Progenitor cell of endocrine pancreas (in vitro differentiated cells): ENCODE results near the gene CDKN2A. TPM values are rescaled to one million over a fixed set of nuclear protein-coding genes. Genes with fewer than 3 reads are reported as not detected.

Experiments
- DNase-seq: peaks from one replicate; pipeline ENCODE4 v3.0.0; 2021; ENCODE audit warnings: low spot score; ENCODE audit not compliant: unreplicated experiment
- H3K27ac Mint-ChIP-seq: 2 replicates; pipeline ENCODE4 v1.8.0; 2021; ENCODE audit warnings: mild to moderate bottlenecking, moderate library complexity, mixed read lengths
- H3K27me3 Mint-ChIP-seq: 2 replicates; pipeline ENCODE4 v1.8.0; 2021; ENCODE audit warnings: mixed read lengths
- H3K36me3 Mint-ChIP-seq: 2 replicates; pipeline ENCODE4 v1.8.0; 2022; ENCODE audit warnings: mixed read lengths; ENCODE audit not compliant: insufficient read depth
- H3K4me1 Mint-ChIP-seq: 2 replicates; pipeline ENCODE4 v1.8.0; 2021; ENCODE audit warnings: low read depth, mixed read lengths
- H3K4me3 Mint-ChIP-seq: 2 replicates; pipeline ENCODE4 v1.8.0; 2021; ENCODE audit warnings: low read depth, mild to moderate bottlenecking, moderate library complexity, mixed read lengths
- H3K9me3 Mint-ChIP-seq: 2 replicates; pipeline ENCODE4 v1.8.0; 2021; ENCODE audit warnings: low read depth, mixed read lengths
- CTCF ChIP-seq: fragments of 200-600 bp; sonication (generic); IDR thresholded peaks from one replicate; pipeline ENCODE4 v1.5.0; 2021; ENCODE audit warnings: antibody characterized with exemption, mild to moderate bottlenecking; ENCODE audit not compliant: unreplicated experiment
- total RNA-seq: library from RNA; stranded (reverse); gene quantifications from 2 replicates; pipeline ENCODE4 v1.2.1, GENCODE V29; 2021

The CDKN2A gene
- total RNA-seq, 1 donor from 2014 or later: not detected

DNA sequence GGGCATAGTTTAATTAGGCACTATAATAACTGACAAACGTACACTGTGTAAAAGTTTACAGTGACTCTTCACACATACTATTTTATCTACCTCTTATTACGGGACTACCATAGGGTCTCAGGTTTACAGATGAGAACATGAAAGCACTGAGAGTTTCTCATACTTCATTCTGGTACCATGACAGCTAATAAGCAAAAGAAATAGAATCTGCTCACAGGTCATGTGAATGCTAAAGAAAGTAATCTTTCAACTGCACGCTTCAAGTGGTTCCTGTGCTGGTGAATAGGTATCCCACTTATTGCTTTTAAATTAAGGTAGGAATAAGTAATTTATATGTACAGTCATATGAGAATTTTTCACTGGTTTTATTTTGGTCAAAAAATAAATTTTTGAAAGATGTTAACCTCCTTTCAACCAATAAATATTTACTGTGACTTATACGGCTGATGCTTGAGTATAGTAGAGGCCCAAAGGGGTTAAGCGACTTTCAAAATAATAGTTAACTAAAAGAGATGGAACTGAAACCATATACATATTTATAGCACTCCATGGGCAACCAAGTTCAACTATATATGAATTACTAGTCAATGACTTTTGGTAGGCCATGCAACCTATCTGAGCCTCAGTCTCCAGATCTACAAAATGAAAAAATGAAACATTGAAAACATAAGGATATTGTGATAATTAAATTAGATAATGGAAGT, 8.1 kb downstream of the CDKN2A start:
- no peak overlapping the region for H3K4me3 Mint-ChIP-seq
- DNase-seq: no peak
- no peak for TF ChIP-seq CTCF
- H3K9me3 Mint-ChIP-seq: no peaks in the 10 kb centered on the region
- H3K27ac Mint-ChIP-seq: no peak overlapping the region
- H3K36me3 Mint-ChIP-seq: no peaks in the 10 kb centered on the region
- H3K4me1 Mint-ChIP-seq: no peaks in the 10 kb centered on the region
- peaks cover 98% of the 10 kb centered on the region for H3K27me3 Mint-ChIP-seq

DNA sequence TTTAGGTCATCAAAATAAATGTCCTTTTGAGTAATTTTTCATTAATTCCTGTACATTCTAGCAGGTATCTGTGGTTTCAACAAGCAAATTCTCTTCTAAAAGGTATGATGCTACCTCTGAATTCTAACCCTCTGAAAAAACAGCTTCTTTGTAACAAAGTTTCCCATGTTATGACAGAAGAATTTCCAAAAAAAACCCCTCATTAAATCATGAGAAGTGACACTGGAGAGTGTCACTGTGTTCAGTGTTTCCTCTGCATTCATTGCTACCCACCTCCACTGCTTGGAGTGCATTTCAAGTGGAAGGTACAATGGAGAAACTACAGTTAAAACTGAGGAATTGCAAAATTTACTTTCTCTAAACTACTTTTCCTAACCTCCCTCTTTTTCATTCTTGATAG, 10.1 kb downstream of the CDKN2A start:
- Mint-ChIP-seq H3K36me3 (no peaks in the 10 kb centered on the region), H3K27me3 (peaks cover 96% of the 10 kb centered on the region), H3K9me3 (no peaks in the 10 kb centered on the region), H3K4me1 (no peaks in the 10 kb centered on the region), H3K4me3 (no peak overlapping the region), H3K27ac (no peak overlapping the region)
- DNase-seq: no peak
- TF ChIP-seq CTCF: no peak

GRCh38 chr9:21983561-21983935, 10.6 kb downstream of the CDKN2A start:
- no peak for TF ChIP-seq CTCF
- H3K27me3 Mint-ChIP-seq: peaks cover 96% of the 10 kb centered on the region
- H3K4me1 Mint-ChIP-seq: no peaks in the 10 kb centered on the region
- no peaks in the 10 kb centered on the region for H3K9me3 Mint-ChIP-seq
- H3K27ac Mint-ChIP-seq: no peak overlapping the region
- H3K4me3 Mint-ChIP-seq: no peak overlapping the region
- DNase-seq: no peak
- no peaks in the 10 kb centered on the region for H3K36me3 Mint-ChIP-seq

DNA sequence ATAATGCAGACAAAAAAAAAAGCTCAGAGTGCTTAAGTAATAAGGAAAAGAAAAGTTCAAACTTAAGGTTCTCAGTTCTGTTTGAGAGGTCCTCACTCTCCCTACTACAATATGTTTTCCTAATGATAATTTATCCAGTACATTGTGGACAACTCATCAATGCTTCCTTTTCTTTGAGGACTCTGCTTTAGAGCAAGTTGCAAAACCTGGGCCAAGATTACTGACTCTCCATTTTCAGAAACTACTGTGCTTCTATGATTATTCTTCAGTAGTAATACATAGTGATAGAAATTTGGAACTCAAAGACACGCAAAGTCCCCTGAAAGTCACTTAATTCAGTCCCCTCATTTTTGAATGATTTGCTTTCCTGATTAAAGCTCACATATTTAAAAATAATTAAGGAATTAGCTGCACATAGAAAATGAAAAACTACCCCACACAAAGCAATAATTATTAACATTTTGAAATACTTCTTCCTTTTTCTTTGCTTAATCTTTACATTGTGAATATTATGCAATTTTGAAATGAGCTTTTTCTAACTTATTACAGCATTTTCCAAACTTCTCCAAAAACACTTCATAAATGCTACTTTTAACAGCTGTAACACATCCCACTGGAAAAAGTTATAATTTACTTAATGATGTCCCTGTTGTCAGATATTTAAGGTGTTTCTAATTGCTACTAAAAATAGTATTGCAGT, 11.2 kb downstream of the CDKN2A start:
- no peaks in the 10 kb centered on the region for H3K9me3 Mint-ChIP-seq
- peaks cover 96% of the 10 kb centered on the region for H3K27me3 Mint-ChIP-seq
- no peaks in the 10 kb centered on the region for H3K36me3 Mint-ChIP-seq
- no peak overlapping the region for H3K4me3 Mint-ChIP-seq
- TF ChIP-seq CTCF: no peak
- DNase-seq: no peak
- H3K4me1 Mint-ChIP-seq: no peaks in the 10 kb centered on the region
- H3K27ac Mint-ChIP-seq: no peak overlapping the region

DNA sequence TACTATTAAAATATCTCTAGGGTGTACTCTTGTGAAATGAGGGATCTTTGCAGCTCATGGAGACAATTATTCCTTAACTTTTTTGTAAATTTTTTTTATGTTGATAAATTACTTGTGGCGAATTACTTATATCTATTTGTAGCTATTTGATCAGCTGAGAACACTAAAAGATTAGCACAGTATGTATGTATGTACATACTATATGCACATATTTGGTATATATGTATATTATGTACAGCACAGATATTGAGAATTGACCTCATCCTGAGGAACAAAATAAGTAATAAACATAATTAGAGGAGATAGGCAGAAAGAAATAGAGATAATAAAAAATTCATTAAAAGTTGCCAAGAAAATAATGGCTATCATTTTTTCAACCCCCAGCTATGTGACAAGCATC, 11.8 kb downstream of the CDKN2A start:
- Mint-ChIP-seq H3K27me3 (peaks cover 97% of the 10 kb centered on the region), H3K9me3 (no peaks in the 10 kb centered on the region), H3K4me3 (no peak overlapping the region), H3K36me3 (no peaks in the 10 kb centered on the region), H3K4me1 (no peaks in the 10 kb centered on the region), H3K27ac (no peak overlapping the region)
- no peak for DNase-seq
- no peak for TF ChIP-seq CTCF
